Brain pericyte (primary cell): ENCODE results near the gene KCNQ1OT1.

Experiments used
- DNase-seq: peaks from one replicate; pipeline ENCODE4 v3.0.0-alpha.2; 2012; ENCODE audit warnings: low read depth, low spot score

The KCNQ1OT1 gene

GRCh38 chr11:2668876-2669275 is 30.9 kb downstream of the KCNQ1OT1 start:
- no peak for DNase-seq

GRCh38 chr11:2667940-2668339 is 31.9 kb downstream of the KCNQ1OT1 start:
- no peak for DNase-seq

DNA sequence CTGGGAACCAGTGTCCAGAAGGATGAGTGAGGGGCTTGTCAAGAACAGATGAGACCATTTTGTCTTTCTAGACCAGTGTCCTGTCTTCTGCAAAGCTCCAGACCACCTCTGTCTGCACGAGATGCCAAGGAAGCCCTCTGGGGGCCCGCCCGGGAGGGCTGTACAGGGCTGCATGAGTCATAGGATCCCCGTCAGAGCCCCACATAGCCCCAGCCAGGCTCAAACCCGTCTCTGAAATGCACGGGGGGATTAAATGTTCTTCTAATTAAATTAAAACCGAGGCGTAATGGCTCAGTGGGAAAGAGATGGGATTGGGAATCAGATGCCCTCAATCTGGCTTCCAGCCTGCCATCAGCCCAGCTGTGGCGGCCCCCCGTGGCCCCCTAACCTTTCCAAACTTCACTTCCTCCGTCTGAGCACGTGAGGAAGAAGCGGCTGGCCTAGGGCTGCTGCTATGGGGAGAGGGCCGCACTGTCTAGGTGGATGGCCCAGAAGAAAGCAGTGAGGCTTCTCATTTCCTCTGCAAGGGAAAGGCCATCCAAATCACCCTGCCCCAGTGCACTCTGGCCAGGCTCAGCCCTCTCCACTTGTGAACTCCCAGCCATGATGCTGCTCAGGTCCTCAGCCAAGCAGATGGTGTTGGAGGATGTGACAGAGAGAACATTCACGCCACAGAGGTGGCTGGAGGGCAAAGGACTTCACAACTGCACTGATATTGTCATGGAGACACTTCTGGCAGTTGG is 32.8 kb downstream of the KCNQ1OT1 start:
- DNase-seq: no peak

- DNase-seq: no peak
Measured at GRCh38 chr11:2666401-2666741, 33.4 kb downstream of the KCNQ1OT1 start.

- no peak for DNase-seq
Measured at GRCh38 chr11:2665526-2666400, 34.0 kb downstream of the KCNQ1OT1 start.

- DNase-seq: no peak
Measured at GRCh38 chr11:2664791-2665525, 34.8 kb downstream of the KCNQ1OT1 start.

- DNase-seq: no peak
Measured at GRCh38 chr11:2664376-2664775, 35.4 kb downstream of the KCNQ1OT1 start.

DNA sequence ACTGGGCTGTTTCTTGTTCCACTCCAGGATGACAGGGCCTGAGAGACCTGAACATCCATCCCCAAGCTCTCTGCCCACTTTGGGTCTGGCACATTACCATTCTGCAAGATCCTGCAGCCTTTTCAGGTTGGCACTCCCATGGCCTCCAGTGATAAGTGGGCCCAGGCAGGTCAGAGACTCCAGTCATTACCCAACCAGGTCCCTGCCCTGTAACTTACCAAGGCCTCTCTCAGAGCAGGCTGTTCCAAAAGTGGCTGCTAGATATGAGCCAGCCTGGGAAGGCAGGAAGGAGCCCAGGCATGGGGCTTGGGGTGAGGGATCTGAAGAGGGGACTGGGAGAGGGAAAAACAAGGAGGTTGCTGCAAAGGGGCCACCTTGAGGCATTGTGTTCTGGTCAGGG is 35.9 kb downstream of the KCNQ1OT1 start:
- DNase-seq: no peak

- DNase-seq: no peak
Measured at GRCh38 chr11:2663506-2663905, 36.3 kb downstream of the KCNQ1OT1 start.

- no peak for DNase-seq
Measured at GRCh38 chr11:2662430-2663299, 37.1 kb downstream of the KCNQ1OT1 start.

DNA sequence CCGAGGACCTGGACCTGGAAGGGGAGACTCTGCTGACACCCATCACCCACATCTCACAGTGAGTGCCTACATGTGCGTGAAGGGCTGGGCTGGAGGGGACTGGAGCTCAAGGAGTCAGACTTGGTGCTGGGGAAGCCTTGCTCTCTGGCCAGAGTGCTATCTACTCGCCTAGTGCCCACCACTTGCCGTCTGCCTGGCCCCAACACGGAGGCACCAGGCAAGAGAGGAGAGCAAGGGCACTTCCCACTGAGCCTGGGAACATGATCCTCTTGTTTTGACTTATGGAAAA is 37.8 kb downstream of the KCNQ1OT1 start:
- no peak for DNase-seq

DNA sequence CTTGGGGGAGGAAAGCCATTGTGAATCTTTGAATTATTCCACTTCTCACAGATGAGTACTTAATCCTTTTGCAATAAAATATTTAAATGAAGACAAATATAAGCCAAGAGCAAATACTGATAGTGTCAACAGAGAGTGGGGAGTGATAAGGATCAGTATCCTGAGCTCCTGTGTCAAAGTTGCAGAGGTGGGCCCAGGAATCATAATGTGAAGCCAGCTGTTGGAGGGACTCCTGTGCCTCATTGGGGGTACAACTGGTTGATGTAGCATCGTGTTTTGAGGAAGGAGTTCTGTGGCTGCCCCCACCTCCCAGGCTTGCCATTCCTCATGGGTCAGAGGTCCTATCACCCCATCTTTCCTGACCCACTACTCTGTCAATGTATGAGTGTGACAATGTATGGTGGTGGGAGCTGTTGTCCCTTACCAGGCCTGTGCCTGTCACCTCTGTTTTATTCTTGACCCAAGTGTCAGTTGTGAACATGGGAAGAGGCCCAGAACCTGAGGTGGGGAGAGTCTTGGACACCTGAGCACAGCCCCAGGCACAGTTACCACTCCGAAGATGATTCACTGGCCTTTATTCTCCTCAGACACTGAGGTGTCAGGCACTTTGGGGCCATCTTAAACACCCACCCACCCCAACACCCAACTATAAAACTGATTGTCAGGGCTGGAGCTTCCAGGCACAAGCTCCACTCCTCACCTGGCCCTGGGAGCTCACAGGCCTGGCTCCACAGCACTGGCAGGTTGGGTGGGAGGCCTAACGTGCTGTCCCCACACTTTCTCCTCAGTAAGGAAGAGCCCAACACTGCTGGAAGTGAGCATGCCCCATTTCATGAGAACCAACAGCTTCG is 38.4 kb downstream of the KCNQ1OT1 start:
- DNase-seq: no peak

- no peak for DNase-seq
Measured at GRCh38 chr11:2660357-2660939, 39.3 kb downstream of the KCNQ1OT1 start.

GRCh38 chr11:2657697-2658284 is 42.0 kb downstream of the KCNQ1OT1 start:
- no peak for DNase-seq

GRCh38 chr11:2656859-2657258 is 42.9 kb downstream of the KCNQ1OT1 start:
- no peak for DNase-seq

DNA sequence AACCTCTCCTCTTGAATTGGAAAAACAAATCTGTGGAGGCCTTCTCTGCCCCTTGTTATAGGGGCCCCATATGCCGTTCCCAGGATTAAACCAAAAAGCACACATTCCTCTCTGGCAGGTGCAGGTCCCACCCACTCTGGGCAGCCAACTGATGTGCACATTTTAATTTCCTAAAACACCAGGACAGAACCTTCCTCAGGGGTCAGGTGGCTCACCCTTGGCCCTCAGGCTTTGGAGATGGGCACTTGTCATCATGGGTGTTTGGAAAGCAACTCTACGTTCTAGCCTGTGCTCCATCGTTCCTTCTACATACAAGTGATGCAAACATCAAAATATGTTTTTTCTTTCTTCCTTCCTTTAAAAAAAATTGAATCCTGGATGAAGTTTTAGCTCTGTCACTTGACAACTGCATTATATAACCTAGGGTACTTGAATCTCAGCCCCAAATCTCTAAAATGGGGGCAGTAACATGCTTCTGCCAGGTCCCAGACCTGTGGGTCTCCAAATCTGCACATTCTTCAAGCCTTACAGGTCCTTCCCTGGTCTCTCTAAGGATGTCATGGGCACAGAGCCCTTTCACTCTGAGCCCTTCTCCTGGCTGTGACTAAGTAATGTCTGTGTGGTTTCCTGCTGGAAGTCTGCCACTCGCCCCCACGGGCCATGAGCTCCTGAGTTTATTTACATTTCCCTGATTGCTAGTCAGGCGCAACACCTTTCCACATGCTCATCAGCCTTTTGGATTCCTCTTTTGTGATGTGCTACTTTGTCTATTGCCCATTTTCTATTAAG is 43.8 kb downstream of the KCNQ1OT1 start:
- DNase-seq: no peak

DNA sequence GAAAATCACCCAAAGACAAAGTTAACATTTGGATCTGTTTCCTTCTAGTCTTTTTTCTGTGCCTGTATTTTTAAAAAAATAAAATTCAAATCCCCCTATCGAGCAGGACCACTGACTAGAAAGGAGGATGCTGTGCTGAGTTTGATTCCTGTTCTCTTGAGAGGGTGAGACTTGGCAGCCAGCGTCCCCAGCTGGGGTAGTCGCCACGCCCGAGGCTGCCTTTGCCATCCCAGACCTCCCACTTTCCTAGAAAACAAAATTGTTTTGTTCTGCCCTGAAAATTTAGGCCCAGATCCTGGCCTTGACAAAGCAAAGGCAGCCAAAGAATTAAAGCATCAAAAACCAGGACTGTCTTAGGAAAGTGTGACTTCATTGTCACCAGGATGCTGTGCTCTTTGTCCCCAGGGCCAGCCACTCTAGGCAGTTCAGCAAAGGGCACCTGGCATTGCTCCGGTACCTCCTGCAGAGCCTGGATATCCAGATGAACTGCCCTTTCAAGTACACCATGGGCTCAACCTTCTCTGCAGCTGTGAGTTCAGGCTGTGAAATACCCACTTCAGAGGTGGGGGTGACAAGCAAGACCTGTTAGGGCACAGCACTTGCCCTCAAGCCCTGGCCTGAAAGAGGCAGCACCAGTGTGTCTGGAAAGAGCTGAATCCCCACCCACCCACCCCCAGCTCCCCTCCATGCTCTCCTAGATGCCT is 44.6 kb downstream of the KCNQ1OT1 start:
- DNase-seq: no peak

DNA sequence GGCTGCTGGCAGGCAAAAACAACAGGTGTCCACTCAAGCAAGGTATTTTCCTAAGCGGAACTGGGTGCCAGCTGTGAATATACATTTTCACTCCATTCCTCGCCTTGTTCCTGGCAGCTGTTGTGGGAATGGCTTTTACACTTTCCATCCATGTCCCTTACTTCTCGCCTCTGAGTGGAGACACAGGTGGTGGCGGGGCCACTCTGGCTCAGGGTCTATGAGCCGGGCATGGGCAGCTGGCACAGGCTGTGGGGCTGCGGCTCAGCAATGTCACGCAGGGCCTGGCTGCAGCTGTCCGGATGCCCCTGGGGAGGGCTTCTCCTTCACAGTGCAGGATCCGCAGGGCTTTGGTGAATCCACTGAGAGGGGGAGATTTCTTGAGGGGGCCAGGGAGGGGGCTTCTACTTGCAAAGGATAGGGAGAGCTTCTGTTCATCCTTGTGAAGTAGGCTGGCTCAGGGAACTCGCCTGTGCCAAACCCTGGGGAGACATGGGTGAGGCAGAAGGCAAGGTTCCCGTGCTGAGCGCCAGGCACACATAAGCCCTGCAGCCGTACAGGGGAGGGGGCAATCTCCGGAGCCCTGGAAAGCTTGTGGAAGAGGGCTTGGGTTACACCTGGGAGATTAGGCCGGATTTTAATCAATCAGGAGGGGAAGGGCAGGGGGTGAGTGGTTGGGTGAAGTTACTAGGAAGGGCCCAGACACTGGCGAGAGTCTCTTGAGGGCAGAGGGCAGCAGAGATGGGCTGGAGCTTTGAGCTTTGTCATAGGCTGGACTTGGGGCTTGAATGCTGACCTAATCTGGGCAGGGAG is 45.7 kb downstream of the KCNQ1OT1 start:
- no peak for DNase-seq
